Measurements from ENCODE around the gene PLCH1. TPM values are rescaled to one million over a fixed set of nuclear protein-coding genes. Genes with fewer than 3 reads are reported as not detected.

The PLCH1 gene, protein sequence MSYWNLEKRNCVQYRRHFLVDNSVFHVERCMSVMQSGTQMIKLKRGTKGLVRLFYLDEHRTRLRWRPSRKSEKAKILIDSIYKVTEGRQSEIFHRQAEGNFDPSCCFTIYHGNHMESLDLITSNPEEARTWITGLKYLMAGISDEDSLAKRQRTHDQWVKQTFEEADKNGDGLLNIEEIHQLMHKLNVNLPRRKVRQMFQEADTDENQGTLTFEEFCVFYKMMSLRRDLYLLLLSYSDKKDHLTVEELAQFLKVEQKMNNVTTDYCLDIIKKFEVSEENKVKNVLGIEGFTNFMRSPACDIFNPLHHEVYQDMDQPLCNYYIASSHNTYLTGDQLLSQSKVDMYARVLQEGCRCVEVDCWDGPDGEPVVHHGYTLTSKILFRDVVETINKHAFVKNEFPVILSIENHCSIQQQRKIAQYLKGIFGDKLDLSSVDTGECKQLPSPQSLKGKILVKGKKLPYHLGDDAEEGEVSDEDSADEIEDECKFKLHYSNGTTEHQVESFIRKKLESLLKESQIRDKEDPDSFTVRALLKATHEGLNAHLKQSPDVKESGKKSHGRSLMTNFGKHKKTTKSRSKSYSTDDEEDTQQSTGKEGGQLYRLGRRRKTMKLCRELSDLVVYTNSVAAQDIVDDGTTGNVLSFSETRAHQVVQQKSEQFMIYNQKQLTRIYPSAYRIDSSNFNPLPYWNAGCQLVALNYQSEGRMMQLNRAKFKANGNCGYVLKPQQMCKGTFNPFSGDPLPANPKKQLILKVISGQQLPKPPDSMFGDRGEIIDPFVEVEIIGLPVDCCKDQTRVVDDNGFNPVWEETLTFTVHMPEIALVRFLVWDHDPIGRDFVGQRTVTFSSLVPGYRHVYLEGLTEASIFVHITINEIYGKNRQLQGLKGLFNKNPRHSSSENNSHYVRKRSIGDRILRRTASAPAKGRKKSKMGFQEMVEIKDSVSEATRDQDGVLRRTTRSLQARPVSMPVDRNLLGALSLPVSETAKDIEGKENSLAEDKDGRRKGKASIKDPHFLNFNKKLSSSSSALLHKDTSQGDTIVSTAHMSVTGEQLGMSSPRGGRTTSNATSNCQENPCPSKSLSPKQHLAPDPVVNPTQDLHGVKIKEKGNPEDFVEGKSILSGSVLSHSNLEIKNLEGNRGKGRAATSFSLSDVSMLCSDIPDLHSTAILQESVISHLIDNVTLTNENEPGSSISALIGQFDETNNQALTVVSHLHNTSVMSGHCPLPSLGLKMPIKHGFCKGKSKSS (N-terminal part only)
- under 0.01 and 0.09 TPM in 2 replicates for total RNA-seq

DNA sequence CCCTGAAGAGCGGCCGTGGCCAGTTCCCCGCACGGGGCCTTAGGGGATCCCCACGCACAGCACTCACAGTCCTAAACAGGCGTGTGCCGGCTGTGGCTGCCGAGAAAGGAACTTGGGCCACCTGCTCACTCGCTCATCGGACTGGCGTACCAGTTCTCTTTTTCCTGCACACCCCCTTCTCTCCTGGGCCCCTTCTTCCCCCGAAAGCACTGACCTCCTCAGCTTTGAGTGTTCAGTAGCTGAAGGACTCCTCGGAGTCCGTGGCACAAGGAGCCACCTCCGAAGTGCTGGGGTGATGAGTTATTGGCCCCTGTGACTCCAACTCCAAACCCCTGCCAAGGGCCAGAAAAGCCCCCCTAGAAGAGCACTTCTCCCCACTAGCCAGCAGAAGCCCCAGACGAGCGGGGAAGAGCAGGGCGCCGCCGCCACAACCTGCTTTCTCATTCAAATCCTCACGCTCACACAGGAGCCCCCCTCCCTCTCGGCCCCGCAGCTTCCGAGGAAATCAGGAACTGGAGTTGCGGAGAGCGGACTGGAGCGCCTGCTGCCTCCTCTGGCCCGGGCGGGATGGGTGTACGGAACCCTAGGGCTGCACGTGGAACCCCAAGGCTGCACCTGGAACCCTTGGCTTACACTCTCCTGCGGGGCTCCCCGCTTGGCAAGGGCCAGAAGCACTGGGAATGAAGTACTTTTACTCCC lies at the start of gene PLCH1:
PLCH1 (minus strand) TSS at position 446 of the 699 bp plus-strand sequence. CDS start 40,847 bp downstream, outside the sequence.

Other genes with a start within 250 kb of the PLCH1 start
- 1.1 and 1.9 TPM in 2 replicates for gene C3orf33, start 61.2 kb upstream of the PLCH1 start, total RNA-seq
- gene SLC33A1, start 109.4 kb upstream of the PLCH1 start, total RNA-seq: 13.6 and 24.6 TPM in 2 replicates
- gene GMPS, start 125.6 kb upstream of the PLCH1 start, total RNA-seq: 16.5 and 32.7 TPM in 2 replicates